LNCAP (cell line): ENCODE results near the gene CAMKK2.

ENCODE experiments used
- CTCF ChIP-seq: fragments of 450-650 bp; IDR thresholded peaks from 2 replicates; pipeline ENCODE4 v1.5.1; 2017; ENCODE audit warnings: mild to moderate bottlenecking

The CAMKK2 gene

DNA sequence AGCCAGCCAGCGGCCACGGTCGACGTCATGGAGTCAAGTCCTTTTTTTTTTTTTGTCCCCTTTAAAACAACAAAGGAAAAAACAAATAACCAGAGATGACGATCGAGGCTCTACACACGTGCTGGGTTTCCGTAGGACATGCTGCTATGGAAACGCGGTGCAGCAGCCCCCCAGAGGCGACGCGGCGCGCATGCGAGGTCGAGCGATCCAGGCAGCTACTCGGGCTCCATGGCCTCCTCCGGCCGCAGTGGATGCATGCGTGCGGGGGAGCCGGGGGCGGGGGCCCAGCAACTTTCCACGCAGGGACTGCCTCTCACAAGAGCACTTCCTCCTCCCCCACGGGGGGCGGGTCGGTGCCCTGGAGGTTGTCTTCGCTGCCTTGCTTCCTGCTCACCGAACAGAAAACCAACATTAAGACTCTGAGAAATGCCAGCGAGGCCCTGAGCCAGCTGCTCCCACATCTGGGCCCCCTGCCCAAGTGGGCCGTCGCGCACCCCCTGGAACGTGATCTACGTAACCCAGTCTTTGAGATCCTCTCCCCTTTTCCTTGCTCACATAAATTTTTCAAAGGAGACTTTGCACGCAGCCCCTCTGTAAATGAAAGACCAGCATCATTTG is 55.9 kb downstream of the CAMKK2 start:
- TF ChIP-seq CTCF = no peak

DNA sequence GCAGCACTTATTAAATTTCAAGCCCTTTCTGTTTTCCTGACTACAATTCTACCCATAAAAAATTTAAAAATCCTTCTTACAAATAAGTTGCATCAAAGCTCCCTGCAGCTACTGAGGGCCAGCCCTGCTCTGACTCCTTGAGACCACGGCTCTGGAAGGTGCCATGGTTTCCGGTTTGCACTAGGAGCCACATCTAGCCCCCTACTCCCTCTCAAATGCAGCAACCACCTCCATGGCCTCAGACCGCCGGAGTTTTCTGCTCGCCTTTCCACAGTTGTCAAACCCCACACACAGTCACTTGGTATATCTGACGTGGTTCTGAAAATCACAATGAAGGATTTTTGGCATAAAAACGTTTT is 56.5 kb downstream of the CAMKK2 start:
- TF ChIP-seq CTCF = no peak

DNA sequence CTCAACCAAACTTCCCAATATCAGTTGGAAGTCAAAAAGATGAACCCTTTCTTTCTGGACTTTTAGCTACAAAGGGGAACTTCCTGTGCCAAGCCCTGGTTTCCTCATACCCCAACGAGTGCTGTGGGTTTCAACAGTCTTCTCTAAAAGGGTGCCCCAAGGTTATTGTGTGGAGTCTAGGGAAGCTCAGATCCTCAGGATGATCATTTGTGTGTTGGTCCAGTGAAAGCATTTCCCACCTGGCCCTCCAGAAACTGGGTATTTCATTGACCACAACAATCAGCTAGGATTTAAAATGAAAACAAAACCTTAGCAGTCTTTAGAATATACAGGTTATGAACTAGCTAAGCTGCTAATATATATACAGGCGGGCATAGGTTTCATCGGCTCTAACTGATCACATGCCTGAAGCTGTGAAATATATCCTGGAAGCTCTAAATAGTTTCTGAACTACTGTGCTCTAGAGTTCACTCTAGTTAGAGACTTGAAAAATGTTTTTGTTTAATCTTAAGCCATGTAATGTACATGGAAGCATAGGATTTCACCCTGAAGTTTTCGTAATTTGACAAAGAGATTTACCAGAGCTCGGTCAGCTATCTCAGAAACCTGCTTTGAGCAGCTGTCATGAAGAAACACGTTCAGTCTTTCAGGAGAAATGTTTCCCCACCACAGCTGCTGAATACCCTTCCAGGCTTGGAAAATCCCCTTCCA is 57.0 kb downstream of the CAMKK2 start:
- no peak for TF ChIP-seq CTCF

DNA sequence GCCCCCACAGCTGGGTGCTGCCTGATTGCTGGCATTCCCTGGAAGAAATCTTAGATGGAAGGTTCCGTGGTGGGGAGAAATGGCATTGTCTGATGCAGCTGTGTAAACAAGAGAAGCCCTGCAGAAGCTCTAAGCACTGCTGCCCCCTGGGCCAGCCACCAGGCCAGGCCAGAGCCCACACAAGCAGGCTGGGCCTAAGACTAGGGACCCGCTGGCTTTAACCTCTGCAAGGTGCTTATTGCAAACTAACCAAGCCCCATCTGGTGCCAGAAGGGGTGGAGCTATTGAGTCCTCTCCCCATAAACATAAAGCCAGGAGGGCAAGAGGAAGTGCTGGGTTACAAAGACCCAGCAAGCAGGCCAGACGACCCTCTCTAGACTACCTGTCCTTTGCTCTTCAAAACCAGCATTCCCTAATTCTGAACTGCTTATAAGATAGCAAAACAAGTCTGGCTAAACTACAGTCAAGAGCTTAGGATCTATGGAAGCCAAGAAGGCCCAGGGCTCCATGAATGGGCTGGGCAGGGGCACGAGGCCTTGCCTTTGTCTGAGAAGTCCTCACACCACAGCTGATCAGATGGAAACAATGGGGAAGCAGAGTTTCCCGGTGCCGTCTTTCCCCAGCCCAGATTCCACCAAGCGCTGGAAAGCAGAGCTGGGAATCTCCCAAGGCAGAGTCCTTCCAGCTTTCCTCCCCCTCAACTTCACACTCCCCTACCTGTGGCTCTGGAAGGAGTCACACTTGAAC is 57.7 kb downstream of the CAMKK2 start:
- no peak for TF ChIP-seq CTCF

DNA sequence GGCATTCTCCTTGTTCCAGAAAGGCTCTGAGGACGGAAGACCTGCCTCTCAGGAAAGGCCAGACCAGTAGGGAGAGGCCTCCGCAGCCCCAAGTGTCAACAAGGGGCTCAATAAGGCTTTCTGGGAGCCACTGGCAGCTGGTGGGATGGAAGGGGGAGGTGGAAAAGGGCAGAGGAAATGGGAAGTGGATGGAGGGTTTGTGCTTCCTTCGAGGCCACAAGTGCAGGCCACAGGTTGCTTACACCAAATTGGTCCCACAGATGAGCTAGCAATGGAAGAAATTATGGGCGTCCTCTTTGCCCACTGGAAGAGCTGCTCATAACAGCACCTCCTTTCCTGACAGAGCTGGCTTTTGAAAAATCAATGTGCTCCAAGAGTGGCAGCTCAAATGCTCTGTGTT is 58.4 kb downstream of the CAMKK2 start:
- no peak for TF ChIP-seq CTCF

DNA sequence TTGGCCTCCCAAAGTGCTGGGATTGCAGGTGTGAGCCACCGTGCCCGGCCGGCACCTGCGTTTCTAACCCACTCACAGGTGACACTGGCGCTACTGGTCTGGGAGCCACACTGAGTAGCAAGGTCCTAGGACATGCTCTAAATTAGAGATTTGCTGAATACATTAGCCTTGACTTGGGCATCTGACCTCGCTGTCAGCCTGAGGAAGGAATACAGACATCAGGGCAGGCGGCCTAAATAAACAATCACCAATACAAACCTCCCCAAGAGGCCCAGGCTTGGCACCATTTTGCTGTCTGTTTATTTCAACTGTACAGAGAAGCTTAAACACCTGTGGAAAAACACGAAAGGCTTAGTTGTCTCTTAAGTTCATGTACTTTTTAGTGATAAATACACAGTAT is 59.1 kb downstream of the CAMKK2 start:
- no peak for TF ChIP-seq CTCF

GRCh38 chr12:121236776-121237175 is 59.7 kb downstream of the CAMKK2 start:
- no peak for TF ChIP-seq CTCF
